Measurements from ENCODE around the gene GLRA1.

GLRA1 gene

GRCh38 chr5:151892393-151892792 is 32.3 kb downstream of the GLRA1 start:
- no peak for TF ChIP-seq CTCF (IDR thresholded peaks at IDR 0.05; ENCODE audit: low read length, missing control alignments)
- H3K4me3 ChIP-seq (replicated peaks; ENCODE audit: low read depth, low read length), result no peak overlapping the region
- no peak for DNase-seq (ENCODE audit: low read depth)

- DNase-seq (ENCODE audit: low read depth), result no peak
- no peak for TF ChIP-seq CTCF (IDR thresholded peaks at IDR 0.05; ENCODE audit: low read length, missing control alignments)
- H3K4me3 ChIP-seq (replicated peaks; ENCODE audit: low read depth, low read length), result no peak overlapping the region
These were observed 34.4 kb downstream of the GLRA1 start for GRCh38 chr5:151890299-151890698.

- H3K4me3 ChIP-seq (replicated peaks; ENCODE audit: low read depth, low read length), result no peak overlapping the region
- DNase-seq (ENCODE audit: low read depth), result no peak
- TF ChIP-seq CTCF (IDR thresholded peaks at IDR 0.05; ENCODE audit: low read length, missing control alignments), result no peak
These were observed 35.0 kb downstream of the GLRA1 start for GRCh38 chr5:151889614-151890013.

GRCh38 chr5:151886546-151887275 is 37.9 kb downstream of the GLRA1 start:
- H3K4me3 ChIP-seq (replicated peaks; ENCODE audit: low read depth, low read length), result no peak overlapping the region
- no peak for DNase-seq (ENCODE audit: low read depth)
- no peak for TF ChIP-seq CTCF (IDR thresholded peaks at IDR 0.05; ENCODE audit: low read length, missing control alignments)

- no peak for DNase-seq (ENCODE audit: low read depth)
- H3K4me3 ChIP-seq (replicated peaks; ENCODE audit: low read depth, low read length), result no peak overlapping the region
- no peak for TF ChIP-seq CTCF (IDR thresholded peaks at IDR 0.05; ENCODE audit: low read length, missing control alignments)
These were observed 39.3 kb downstream of the GLRA1 start for GRCh38 chr5:151885138-151885908.

- H3K4me3 ChIP-seq (replicated peaks; ENCODE audit: low read depth, low read length), result no peak overlapping the region
- DNase-seq (ENCODE audit: low read depth), result no peak
- no peak for TF ChIP-seq CTCF (IDR thresholded peaks at IDR 0.05; ENCODE audit: low read length, missing control alignments)
These were observed 42.9 kb downstream of the GLRA1 start for GRCh38 chr5:151881621-151882225.

Measured in fibroblast of pulmonary artery (primary cell).